ENCODE measurements around the gene SH2B2.
"Not testable (repeated sequence)": the region's sequence is repeated elsewhere in the genome, so short reads cannot be mapped to it uniquely, and the experiment has no call there.

The SH2B2 gene

GRCh38 chr7:102297487-102298218 lies 11.0 kb downstream of the SH2B2 start:
- DNase-seq (ENCODE audit: low spot score): no peak
- in situ Hi-C loops (cut with MboI; ENCODE audit: low pct_unique_long_range_greater_than_20kb, low sequenced_read_pairs, unreplicated experiment): no loop called here
- TF ChIP-seq, protein P1, sequence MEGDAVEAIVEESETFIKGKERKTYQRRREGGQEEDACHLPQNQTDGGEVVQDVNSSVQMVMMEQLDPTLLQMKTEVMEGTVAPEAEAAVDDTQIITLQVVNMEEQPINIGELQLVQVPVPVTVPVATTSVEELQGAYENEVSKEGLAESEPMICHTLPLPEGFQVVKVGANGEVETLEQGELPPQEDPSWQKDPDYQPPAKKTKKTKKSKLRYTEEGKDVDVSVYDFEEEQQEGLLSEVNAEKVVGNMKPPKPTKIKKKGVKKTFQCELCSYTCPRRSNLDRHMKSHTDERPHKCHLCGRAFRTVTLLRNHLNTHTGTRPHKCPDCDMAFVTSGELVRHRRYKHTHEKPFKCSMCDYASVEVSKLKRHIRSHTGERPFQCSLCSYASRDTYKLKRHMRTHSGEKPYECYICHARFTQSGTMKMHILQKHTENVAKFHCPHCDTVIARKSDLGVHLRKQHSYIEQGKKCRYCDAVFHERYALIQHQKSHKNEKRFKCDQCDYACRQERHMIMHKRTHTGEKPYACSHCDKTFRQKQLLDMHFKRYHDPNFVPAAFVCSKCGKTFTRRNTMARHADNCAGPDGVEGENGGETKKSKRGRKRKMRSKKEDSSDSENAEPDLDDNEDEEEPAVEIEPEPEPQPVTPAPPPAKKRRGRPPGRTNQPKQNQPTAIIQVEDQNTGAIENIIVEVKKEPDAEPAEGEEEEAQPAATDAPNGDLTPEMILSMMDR (IDR thresholded peaks at IDR 0.05; ENCODE audit: extremely low read depth, insufficient read depth, missing control alignments): no peak

DNA sequence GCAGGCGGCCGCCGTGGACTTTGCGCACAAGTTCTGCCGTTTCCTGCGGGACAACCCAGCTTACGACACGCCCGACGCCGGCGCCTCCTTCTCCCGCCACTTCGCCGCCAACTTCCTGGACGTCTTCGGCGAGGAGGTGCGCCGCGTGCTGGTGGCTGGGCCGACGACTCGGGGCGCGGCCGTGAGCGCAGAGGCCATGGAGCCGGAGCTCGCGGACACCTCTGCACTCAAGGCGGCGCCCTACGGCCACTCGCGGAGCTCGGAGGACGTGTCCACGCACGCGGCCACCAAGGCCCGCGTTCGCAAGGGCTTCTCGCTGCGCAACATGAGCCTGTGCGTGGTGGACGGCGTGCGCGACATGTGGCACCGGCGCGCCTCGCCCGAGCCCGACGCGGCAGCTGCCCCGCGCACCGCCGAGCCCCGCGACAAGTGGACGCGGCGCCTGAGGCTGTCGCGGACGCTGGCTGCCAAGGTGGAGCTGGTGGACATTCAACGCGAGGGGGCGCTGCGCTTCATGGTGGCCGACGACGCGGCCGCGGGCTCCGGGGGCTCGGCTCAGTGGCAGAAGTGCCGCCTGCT lies 14.1 kb downstream of the SH2B2 start:
- in situ Hi-C loops (cut with MboI; ENCODE audit: low pct_unique_long_range_greater_than_20kb, low sequenced_read_pairs, unreplicated experiment): no loop called here
- TF ChIP-seq, protein P1 (IDR thresholded peaks at IDR 0.05; ENCODE audit: extremely low read depth, insufficient read depth, missing control alignments): no peak
- no peak for DNase-seq (ENCODE audit: low spot score)

DNA sequence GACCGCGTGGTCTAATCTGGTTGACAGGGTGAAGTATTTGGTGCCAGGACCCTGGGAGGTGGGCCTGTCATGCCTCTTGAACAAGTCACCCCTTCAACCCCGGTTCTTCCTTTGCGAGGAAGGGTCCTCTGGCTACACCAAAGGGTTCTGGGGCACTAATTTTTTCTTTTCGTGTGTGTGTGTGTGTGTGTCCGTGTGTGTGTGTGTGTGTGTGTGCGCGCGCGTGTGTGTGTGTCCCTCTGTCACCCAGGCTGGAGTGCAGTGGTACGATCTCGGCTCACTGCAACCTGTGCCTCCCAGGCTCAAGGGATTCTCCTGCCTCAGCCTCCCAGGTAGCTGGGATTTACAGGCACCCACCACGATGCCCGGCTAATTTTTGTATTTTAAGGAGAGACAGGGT lies 14.7 kb downstream of the SH2B2 start:
- DNase-seq (ENCODE audit: low spot score); in situ Hi-C loops (cut with MboI; ENCODE audit: low pct_unique_long_range_greater_than_20kb, low sequenced_read_pairs, unreplicated experiment): not testable (repeated sequence)

GRCh38 chr7:102302025-102302424 lies 15.4 kb downstream of the SH2B2 start:
- TF ChIP-seq, protein P1 (IDR thresholded peaks at IDR 0.05; ENCODE audit: extremely low read depth, insufficient read depth, missing control alignments): no peak
- no peak for DNase-seq (ENCODE audit: low spot score)
- in situ Hi-C loops (cut with MboI; ENCODE audit: low pct_unique_long_range_greater_than_20kb, low sequenced_read_pairs, unreplicated experiment): no loop called here

DNA sequence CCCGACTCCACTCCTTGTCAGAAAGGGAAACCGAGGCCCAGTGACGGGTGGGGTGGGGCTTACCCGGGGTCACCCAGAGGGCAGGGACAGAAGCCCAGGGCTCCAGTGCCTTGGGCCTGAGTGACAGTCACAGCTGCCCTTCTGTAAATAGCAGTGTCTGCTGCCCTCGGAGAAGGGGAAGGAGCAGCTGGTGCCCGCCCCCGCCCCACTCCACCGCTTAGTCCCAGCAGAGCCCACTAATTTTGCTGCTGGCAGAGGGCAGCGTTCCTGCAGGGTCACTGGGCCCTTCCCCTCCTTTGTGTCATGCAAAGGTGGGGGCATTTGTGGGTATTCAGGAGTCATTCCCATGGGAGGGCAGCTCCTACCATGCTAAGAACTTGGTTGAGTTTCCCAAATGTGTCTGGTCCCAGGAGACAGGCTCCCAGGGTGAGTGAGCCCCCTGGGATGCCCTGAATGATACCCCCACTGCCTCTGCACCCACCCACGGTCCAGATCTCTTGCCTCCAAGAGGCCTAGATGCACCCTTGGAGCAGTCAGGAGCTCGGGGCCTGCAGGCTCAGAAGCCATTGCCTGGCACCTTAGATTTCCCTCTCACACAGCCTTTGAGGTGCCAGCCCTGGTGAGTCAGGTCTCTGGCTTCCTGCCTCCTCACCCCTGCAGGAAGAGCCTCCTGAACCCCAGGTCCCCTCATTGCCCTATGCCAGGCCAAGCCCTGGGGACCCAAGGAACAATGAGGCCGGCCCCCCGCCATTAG lies 17.2 kb downstream of the SH2B2 start:
- in situ Hi-C loops (cut with MboI; ENCODE audit: low pct_unique_long_range_greater_than_20kb, low sequenced_read_pairs, unreplicated experiment): no loop called here
- TF ChIP-seq, protein P1 (IDR thresholded peaks at IDR 0.05; ENCODE audit: extremely low read depth, insufficient read depth, missing control alignments): no peak
- DNase-seq (ENCODE audit: low spot score): no peak

- TF ChIP-seq, protein P1 (IDR thresholded peaks at IDR 0.05; ENCODE audit: extremely low read depth, insufficient read depth, missing control alignments): no peak
- in situ Hi-C loops (cut with MboI; ENCODE audit: low pct_unique_long_range_greater_than_20kb, low sequenced_read_pairs, unreplicated experiment): no loop called here
- no peak for DNase-seq (ENCODE audit: low spot score)
Observed at GRCh38 chr7:102304668-102305067, 18.0 kb downstream of the SH2B2 start.

All from GM13977 (cell line).